Activated gamma-delta T cell (primary cell): ENCODE results near the gene MSRB3.
"Not testable (repeated sequence)": the region's sequence is repeated elsewhere in the genome, so short reads cannot be mapped to it uniquely, and the experiment has no call there.

ENCODE experiments used
- DNase-seq: peaks from one replicate; lab custom pipeline; 2025; lab: John Stamatoyannopoulos, UW

Gene MSRB3

GRCh38 chr12:65287426-65287825, 8.9 kb downstream of the MSRB3 start:
- no peak for DNase-seq

DNA sequence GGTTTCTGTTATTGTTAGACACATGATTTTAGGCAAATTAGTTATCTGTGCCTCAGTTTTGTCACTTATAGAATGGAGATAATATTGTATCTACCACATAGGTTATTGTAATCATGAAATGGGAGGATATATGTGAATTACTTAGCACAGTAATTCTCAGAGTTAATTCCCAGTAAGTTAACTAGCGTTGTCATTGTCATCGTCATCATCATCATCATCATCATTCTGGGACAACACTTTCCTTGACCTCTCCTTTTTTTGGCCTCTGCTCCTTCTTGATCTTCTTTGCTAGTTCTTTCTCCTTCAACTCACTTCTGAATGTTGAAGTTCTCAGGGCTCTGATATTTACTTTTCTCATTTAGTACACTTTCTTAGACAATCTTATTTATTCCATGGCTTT, 13.8 kb downstream of the MSRB3 start:
- no peak for DNase-seq

- no peak for DNase-seq
These were observed 15.3 kb downstream of the MSRB3 start for GRCh38 chr12:65293735-65294134.

- no peak for DNase-seq
These were observed 16.3 kb downstream of the MSRB3 start for GRCh38 chr12:65294641-65295262.

- no peak for DNase-seq
These were observed 18.2 kb downstream of the MSRB3 start for GRCh38 chr12:65296508-65297265.

- no peak for DNase-seq
These were observed 21.6 kb downstream of the MSRB3 start for GRCh38 chr12:65300097-65300496.

DNA sequence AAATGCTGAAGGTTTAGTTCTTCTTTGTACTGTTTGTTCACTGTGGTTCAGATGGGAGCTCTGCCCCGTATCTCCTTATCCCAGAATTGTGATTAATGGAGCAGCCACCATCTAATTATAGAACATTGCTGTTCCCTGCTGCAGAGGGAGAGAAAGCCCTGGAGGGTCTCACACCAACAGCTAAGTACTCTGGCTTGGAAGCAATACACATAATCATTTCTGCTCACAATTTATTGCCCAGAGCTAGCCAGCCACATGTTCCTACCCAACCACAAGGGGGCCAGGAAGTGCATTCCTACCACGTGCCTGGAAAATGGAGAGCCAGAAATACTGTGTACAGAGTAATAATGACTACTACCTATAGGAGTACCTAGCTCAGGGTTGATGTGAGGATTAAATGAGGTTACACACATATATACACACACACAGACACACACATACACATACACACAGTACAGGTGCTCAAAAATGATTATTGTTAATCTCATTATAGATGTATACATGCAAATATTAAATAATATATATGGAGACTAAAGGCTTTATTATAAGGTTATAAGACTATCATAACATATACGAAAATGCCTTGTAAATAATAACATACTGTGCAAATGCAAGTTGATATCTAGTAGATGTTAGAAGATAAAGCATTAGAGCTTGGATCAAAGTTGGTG, 22.3 kb downstream of the MSRB3 start:
- DNase-seq, result no peak

GRCh38 chr12:65302891-65303290, 24.4 kb downstream of the MSRB3 start:
- DNase-seq, result no peak

DNA sequence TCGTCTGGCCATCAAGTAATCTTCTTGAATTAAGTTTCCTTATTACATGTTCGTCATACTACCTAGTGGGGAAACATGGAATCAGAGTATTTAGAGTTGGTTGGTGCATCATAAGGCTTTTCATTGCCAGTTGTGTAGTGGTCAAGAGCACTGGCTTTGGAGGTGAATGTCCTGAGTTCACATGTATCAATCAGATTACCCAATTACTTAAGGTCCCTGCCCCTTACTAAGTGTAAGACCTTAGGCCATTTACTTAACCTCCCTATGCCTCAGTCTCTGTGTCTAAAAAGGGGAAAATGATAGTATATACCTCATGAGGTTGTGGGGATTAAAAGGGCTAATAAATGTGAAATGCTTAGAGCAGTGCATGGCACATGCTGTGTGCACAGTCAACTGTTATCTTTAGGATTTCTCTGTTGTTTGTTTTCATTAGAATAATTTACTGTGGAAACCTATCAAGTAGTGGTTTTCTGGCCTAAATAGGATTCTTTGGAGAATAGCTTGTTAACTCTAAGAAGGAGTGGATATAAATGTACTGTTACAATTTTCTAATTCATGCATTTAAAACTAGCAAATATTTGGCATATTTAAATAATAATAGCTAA, 27.0 kb downstream of the MSRB3 start:
- no peak for DNase-seq

GRCh38 chr12:65306366-65307168, 28.1 kb downstream of the MSRB3 start:
- no peak for DNase-seq

DNA sequence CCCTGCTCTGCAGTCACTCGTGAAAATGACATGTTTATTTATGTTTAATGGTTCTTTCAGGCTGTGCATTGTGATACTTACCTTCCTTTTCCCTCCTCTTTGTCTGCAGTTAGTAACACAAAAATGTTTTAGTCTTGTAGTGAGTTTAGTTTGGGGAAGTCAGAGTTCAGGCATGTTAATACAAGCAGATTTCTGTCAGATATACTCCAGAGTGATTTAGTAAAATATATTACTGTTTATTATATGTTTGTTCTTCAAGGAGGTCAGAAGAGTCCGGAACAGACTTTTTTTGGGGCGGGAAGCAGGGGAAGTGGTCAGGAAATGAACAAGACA, 28.7 kb downstream of the MSRB3 start:
- no peak for DNase-seq

- no peak for DNase-seq
These were observed 29.5 kb downstream of the MSRB3 start for GRCh38 chr12:65308006-65308405.

- DNase-seq, result no peak
These were observed 30.2 kb downstream of the MSRB3 start for GRCh38 chr12:65308601-65309071.

- DNase-seq, result no peak
These were observed 32.8 kb downstream of the MSRB3 start for GRCh38 chr12:65311260-65311659.

DNA sequence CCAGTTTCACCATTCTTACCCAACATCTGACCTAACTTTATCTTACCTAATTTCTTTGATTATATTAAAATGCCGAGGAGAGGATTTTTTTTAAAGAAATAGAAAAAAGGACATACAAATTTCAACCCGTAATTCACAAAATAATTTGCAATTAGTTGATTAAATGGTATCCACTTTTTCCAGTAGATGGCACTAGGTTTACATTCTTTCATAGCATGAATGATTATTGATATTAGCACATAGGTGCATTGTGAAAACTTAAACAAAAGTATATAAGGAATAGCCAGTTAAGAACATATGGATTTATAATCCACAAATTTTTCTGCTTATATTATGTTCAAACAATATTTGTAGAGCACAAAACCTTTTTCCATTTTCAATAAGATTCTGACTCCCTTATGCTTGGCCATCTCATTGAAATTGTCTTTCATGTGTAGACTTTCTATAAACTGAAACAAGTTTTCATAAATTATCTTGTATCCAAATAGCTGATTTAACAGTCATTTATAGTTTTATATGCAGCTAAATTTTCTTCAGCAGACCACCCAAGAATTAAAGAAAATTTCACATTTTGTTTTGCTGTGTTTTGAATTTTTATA, 35.3 kb downstream of the MSRB3 start:
- no peak for DNase-seq

- DNase-seq, result not testable (repeated sequence)
These were observed 36.8 kb downstream of the MSRB3 start for GRCh38 chr12:65315238-65315637.

- DNase-seq, result no peak
These were observed 39.8 kb downstream of the MSRB3 start for GRCh38 chr12:65318186-65318685.

GRCh38 chr12:65319688-65320200, 41.3 kb downstream of the MSRB3 start:
- no peak for DNase-seq

DNA sequence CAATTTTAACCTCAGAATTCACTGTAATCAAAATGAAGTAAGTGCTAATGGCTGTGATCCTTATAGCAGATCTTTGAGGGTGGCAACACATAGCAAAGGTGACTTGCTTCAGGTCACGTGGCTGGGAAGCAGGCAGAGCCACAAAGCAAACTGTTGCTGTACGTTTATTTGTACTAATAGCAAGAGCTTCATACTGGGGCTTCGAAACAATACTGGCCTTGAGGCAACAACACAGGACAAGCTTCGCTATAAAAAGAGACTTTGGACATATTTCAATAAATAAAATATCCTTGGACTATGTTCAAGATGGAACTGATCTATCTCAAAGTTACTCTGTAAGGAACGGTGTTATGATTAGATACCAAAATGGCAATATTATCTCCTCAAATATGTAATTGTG, 44.6 kb downstream of the MSRB3 start:
- no peak for DNase-seq

DNA sequence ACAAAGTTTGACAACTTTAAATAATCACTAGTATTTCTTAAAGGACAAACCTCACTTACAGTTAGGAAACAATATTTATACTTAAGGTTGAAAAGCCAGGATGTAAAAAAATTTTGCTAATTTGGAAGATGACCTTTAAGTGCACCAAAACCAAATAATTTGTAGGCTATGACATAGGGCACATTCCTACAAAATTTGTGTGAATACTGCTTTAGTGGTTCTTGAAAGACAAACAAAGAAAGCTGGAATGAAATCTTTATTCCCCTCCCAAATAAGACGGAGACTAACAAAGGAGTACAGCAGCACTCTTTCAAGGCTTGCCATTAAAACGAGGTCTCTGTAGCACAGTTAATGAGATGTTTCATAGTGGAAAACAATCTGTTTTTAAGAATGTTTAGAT, 45.6 kb downstream of the MSRB3 start:
- DNase-seq, result no peak

DNA sequence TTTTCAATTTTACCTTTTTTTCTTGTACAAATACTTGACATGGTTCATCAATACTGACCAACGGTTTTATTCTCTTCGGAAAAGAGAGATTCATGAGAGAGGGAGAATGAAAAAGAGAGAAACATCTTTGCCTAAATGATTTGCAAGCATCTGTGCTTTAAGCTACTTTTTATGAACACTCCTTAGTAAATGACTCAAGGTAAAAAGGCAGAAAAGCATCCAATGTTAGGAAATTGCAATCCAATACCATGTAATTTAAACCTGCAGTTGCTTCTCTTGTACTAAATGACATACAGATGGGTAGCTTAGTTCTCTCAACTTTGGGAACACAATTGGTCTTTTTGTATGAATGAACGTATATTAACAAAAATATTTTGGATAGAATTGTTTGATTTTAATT, 46.1 kb downstream of the MSRB3 start:
- DNase-seq, result no peak
